ENCODE data around the gene MACROD2.

DNA sequence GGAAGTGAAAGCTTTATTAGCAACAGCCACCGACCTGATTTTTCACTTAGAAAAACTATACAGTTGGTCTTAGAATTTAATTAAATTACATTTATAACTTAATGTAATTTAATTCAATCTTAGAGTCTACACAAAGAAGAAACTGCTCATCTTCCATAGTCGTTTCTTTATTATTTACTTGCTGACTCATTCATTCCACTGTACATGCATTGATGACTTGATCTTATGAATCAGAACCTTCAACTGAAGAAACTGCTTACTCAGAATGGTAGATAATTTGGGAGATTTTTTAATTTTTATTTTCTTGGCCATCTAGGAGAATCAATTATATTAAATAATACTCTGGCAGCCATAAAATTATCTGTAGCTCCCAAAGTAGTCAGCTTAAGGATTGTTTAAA is 1363.7 kb downstream of the MACROD2 start:
- TF ChIP-seq, protein P1, sequence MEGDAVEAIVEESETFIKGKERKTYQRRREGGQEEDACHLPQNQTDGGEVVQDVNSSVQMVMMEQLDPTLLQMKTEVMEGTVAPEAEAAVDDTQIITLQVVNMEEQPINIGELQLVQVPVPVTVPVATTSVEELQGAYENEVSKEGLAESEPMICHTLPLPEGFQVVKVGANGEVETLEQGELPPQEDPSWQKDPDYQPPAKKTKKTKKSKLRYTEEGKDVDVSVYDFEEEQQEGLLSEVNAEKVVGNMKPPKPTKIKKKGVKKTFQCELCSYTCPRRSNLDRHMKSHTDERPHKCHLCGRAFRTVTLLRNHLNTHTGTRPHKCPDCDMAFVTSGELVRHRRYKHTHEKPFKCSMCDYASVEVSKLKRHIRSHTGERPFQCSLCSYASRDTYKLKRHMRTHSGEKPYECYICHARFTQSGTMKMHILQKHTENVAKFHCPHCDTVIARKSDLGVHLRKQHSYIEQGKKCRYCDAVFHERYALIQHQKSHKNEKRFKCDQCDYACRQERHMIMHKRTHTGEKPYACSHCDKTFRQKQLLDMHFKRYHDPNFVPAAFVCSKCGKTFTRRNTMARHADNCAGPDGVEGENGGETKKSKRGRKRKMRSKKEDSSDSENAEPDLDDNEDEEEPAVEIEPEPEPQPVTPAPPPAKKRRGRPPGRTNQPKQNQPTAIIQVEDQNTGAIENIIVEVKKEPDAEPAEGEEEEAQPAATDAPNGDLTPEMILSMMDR (IDR thresholded peaks at IDR 0.05 in 2 of 3, conservative IDR thresholded peaks at IDR 0.05 in 1 of 3; ENCODE audit: borderline replicate concordance in 1 of 3, insufficient read depth in 1 of 3, low read depth in 2 of 3, low read length in 2 of 3): no peak
- no peak for TF ChIP-seq EZH2 (IDR thresholded peaks at IDR 0.05)
- TF ChIP-seq POLR2AphosphoS5 (IDR thresholded peaks at IDR 0.05; ENCODE audit: low read depth, low read length): no peak
- TF ChIP-seq SP1 (IDR thresholded peaks at IDR 0.05; ENCODE audit: low read depth): no peak
- no peak for TF ChIP-seq JUND (IDR thresholded peaks at IDR 0.05)
- TF ChIP-seq ZBTB33 (IDR thresholded peaks at IDR 0.05; ENCODE audit: extremely low read depth, insufficient replicate concordance, low read length): no peak
- no peak for TF ChIP-seq SRF (IDR thresholded peaks at IDR 0.05; ENCODE audit: low read depth)
- TF ChIP-seq POLR2A (IDR thresholded peaks at IDR 0.05; ENCODE audit: borderline replicate concordance, extremely low read depth, insufficient read depth, insufficient read length): no peak
- no peak for TF ChIP-seq FOSL1 (IDR thresholded peaks at IDR 0.05; ENCODE audit: low read depth)
- no peak for TF ChIP-seq CBX3 (IDR thresholded peaks at IDR 0.05; ENCODE audit: low read depth)
- no peak for TF ChIP-seq RAD21 (IDR thresholded peaks at IDR 0.05; ENCODE audit: low read depth)
- no peak for TF ChIP-seq ELF1 (IDR thresholded peaks at IDR 0.05; ENCODE audit: borderline replicate concordance, low read depth)
- TF ChIP-seq EZH2phosphoT487 (IDR thresholded peaks at IDR 0.05; ENCODE audit: borderline replicate concordance): no peak

All from HCT116 (cell line).